ENCODE data around the gene PUS7.
"Not testable (repeated sequence)": the region's sequence is repeated elsewhere in the genome, so short reads cannot be mapped to it uniquely, and the experiment has no call there.

The PUS7 gene

DNA sequence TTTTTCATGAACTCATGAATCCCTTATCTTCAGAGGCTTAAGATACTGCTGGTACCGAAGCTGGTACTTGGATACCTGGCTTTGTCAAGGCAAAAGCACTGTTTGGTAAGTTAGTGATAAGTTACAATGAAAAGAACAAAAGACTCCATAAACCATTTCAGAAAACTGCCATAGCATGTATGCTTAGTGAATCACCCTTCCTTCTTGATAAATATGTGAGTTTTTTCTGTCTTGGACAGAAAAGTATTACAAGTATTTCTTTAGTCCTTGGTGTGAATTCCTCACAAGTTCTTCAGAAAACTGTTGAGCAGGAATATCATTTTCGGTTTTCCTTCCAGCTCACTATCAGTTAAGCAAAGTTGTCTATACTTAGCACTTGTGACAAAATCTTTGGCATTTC is 25.6 kb downstream of the PUS7 start:
- DNase-seq: no peak

DNA sequence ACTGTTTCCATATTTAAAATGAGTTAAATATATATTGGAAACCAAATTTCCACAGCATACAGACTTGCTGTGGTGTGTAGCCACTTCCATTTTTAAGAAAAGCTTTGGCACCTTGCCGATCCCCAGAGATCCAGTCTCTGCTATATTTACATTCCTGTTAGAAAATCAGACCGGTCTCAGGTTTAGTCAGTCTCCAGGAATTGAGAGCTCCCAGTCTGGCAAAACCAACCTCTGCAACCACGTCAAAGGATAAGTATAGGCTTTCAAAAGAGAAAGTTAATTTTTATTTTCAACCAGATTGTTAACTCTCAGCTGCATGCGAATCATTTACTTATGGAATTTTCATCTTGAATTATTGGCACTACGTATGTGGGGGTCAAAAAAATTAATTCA is 28.2 kb downstream of the PUS7 start:
- DNase-seq: no peak

DNA sequence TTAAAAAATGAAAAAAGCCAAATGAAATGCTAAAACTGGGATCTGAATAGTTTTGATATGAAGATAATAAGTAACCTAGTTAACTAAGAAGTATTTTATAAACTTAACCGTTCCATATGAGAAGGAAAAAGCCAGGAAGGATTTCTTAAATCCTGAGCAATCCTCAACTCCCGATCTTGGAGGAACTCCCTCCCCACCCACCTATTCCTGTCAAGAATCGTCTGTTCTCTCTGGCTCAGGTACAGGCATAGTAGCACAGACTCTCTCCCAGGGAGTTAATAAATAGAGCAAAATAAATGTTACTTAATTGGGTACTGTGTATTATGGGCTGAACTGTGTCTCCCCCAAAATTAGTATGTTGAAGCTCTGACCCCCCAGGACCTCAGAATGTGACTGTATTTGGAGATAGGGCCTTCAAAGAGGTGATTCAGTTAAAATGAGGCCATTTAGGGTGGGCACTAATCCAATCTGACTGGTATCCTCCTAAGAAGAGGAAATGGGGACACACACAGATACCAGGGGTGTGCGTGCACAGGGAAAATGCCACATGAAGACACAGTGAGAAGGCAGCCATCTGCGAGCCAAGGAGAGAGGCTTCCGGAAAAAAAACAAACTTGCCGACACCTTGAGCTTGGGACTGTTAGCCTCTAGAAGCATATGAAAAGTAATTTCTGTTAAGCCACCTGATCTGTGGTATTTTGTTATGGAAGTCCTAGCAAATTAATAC is 28.7 kb downstream of the PUS7 start:
- no peak for DNase-seq

- DNase-seq: no peak
These were observed 32.7 kb downstream of the PUS7 start for GRCh38 chr7:105489409-105489808.

GRCh38 chr7:105487579-105488571 is 34.2 kb downstream of the PUS7 start:
- DNase-seq: no peak

- DNase-seq: no peak
These were observed 41.1 kb downstream of the PUS7 start for GRCh38 chr7:105480931-105481330.

- DNase-seq: no peak
These were observed 43.5 kb downstream of the PUS7 start for GRCh38 chr7:105478606-105479005.

DNA sequence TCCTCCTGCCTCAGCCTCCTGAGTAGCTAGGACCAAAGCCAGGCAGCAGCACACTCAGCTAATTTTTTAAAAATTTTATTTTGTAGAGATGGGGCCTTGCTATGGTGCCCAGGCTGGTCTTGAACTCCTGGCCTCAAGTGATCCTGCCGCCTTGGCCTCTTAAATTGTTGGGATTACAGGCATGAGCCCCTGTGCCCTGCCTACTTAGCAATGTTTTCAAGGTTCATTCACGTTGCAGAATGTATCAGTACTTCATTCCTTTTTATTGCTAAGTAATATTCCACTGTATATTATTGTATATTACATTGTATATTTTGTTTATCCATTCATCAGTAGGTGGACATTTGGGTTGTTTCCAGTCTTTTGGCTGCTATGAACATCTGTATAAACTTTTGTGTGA is 44.2 kb downstream of the PUS7 start:
- no peak for DNase-seq

- DNase-seq: no peak
These were observed 48.0 kb downstream of the PUS7 start for GRCh38 chr7:105474045-105474444.

DNA sequence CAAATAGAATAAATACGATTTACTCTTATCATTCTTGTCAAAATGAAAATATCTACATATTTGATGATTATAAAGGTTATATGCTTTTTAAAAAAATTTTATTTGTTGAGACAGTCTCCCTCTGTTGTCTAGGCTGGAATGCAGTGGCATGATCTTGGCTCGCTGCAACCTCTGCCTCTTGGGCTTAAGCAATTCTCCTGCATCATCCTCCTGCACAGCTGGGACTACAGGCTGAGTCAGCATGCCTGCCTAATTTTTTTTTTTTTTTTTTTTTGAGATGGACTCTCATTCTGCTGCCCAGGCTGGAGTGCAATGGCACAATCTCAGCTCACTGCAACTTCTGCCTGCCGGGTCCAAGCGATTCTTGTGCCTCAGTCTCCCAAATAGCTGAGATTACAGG is 48.9 kb downstream of the PUS7 start:
- no peak for DNase-seq

- DNase-seq: no peak
These were observed 51.2 kb downstream of the PUS7 start for GRCh38 chr7:105470846-105471245.

GRCh38 chr7:105470090-105470489 is 52.0 kb downstream of the PUS7 start:
- no peak for DNase-seq

GRCh38 chr7:105462765-105463420 is 59.2 kb downstream of the PUS7 start:
- DNase-seq: no peak

DNA sequence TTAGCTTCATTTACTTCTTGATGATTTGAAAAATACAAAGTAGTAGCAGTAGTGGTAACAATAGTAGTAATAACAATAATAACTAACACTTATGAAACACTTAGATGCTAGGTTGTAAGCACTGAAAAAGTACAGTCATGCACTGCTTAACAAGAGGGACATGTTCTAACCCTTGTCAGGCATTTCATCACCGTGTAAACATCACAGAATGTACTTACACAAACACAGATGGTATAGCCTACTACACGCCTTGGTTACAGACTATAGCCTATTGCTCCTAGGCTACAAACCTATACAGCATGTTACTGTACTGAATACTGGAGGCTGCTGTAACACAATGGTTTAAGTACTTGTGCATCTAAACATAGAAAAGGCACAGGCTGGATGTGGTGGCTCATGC is 60.6 kb downstream of the PUS7 start:
- DNase-seq: no peak

GRCh38 chr7:105457619-105458225 is 64.3 kb downstream of the PUS7 start:
- DNase-seq: no peak

GRCh38 chr7:105454921-105455320 is 67.2 kb downstream of the PUS7 start:
- DNase-seq: no peak

DNA sequence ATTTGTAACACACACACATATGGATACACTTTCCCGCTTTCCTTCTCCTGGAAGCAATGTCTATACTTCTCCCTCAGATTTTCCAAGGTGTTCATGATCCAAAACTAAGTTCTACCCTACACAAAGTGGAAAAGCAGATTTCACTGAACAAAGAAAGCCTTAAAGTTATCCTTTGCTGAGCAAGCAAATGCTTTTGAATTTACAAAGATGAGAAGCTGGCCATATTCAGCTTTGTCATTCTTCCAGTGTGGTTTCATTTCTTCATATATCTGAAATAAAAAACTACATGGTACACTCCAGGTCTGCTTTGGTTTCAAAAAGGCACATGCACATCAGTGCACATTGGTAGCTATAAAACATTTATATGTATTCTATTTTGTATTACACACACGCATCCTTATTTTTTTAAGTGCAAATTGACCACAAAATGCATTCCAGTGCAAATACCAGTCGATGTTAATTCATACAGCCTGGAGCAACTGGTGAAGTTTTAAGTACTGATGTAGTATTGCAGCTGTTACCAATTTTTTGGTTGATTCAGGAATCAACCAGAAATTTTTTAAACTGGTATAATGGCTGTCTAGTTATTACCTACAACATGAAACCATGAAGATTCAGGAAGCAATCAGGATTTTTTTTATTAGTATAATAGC is 67.8 kb downstream of the PUS7 start:
- no peak for DNase-seq

DNA sequence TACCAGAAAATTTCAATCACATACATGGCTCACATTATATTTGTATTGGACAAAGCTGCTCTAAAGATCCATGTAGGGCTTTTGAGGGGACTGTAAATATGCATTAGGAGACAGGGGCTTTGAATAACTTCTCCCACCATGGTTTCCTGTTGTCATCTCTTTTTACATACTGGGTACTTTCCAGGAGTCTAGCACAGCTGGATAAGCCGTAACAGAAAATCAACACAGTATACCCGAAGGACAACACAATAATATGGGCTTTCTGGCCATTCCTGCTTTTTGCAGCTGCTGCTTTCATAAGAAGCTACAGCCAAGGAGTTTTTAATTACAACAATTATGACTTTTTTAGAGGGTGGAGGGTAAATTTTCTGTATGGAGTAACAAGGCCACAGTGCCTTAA is 70.0 kb downstream of the PUS7 start:
- DNase-seq: no peak

DNA sequence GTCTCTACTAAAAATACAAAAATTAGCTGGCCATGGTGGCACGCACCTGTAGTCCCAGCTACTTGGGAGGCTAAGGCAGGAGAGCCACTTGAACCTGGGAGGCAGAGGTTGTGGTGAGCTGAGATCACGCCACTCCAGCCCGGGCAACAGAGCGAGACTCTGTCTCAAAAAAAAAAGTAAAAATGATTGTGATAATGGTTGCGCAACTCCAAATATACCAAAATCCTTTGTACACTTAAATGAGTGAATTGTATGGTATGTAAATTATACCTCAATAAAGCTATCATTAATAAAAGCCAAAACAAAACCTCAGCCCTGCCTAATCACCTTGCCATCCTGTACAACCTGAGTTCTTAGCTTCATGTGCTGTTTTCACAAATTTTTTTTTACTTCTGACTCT is 71.2 kb downstream of the PUS7 start:
- not testable (repeated sequence) for DNase-seq

- no peak for DNase-seq
These were observed 71.8 kb downstream of the PUS7 start for GRCh38 chr7:105450177-105450861.

DNA sequence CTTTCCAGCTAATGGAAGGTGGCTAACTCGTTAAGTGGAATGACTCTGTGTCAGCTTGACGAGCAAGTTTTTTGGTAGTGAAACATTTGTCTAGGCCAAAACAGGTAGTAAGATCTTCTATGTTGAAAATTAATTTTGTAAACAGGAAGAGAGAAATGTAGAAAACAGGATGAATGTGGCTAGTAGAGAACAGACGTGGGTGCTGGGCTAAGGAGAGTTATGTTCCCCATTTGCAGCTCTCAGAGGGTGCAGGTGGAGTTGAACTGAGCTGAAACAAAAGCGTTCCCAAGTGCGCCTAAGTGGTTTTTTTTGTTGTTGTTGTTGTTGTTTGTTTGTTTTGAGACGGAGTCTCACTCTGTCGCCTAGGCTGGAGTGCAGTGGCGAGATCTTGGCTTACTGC is 73.9 kb downstream of the PUS7 start:
- no peak for DNase-seq
